NCI-H69 (cell line): Measurements from ENCODE around the gene PARD3.

Experiments used
- DNase-seq: peaks from one replicate; lab custom pipeline; 2025; lab: John Stamatoyannopoulos, UW

Gene PARD3

DNA sequence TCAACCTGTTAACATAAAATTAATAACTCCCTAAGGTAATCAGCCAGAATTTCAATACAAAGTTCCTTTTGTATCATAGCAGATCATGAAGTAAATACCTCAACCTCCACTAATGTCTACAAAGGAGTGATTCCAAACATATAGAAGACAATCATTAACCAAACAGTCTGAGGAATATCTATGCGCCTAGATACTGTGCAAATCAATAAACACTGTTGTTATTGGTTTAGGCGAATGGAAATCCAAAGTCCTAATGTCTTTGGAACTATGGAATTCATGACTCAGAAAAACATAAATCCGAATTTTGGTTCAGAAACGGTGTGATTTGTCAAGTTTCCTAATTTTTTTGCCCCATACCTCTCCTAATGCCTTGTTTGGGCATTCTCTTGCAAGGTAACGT lies 469.7 kb downstream of the PARD3 start:
- no peak for DNase-seq

DNA sequence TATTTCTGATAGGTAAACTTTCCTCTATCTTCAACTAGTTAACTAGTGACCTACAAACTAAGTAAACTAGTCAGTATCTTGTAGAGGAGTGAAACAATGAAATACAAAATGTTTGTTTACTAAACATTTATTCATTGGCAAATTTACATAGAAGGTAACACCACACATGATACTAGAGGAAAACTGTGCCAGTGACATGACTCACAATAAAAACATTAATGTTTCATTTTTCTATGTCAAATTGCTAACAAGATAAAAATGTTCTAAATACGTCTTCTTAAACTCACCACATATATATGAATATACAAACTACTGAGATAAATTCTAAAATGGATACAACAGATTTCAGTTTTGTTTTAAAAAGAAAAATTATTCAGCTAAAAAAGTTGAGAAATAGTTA lies 471.3 kb downstream of the PARD3 start:
- DNase-seq = no peak

DNA sequence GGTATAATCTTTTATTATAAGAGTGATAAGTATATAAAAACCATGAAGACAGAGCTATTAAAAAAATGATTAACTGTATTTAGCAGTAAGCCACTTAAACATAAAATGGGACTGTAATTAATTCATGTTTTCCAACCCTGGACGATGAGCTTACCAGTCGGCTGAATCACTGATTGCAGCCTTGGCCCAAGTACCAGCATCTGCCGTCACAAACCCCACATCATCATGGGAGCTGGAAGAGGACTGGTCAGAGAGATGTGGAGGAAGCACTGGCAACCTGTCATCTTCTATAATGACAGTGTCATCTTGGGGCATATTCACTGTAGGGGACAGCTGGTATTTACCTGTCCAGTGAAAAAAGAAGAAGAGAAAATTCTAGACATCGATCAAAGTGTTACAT lies 473.6 kb downstream of the PARD3 start:
- DNase-seq = peak; percentile 81

DNA sequence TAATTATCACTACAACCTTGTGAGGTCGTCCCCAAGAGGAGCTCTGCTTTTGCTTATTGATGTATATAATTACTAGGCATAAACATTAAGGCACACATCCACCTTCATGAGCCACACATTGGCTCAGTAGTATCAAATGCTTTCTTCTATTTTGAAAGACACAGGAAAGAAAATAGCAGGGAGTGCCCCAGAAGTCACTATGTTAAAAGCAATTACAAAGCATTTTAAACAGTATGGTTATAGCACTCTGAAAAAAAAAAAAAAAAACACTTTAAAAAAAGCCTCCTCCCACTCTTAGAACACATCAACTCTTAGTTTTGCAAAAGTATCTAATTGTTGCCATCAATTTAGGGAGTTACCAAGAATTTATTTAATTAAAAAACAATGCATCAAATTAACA lies 474.2 kb downstream of the PARD3 start:
- DNase-seq = no peak

DNA sequence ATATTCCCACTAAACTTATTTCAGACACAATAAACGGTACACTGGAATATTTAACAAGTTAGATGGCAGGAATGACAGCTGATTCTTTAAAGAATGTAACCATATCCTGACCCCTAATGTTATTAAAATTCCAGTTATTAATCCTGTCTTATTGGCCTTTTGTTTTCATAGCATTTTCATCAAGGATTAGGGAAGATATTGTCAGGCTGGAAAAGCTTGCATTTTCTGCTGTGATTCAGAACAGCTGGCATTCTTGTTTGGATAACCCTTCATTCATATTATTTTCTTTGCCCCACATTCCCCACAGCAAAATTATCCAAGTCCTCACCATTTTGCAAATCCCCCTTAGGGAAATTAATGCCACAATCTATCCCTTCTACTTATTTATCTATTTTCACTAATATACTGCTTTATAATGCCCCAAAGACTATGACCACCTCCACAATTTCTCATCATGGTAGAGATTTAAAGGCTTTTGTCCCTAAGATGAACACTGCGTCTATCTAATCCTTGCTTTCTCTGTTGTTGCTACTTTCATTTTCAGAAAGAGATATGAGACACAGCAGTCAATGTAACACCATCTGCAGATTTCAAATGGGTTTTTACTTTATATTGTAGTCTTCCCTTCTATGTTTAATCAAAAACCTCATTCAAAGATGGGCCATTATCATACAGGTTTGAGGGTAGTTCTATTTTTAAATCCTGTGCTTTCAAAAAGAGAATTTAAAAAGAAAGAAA lies 475.1 kb downstream of the PARD3 start:
- peak; percentile 26 for DNase-seq

DNA sequence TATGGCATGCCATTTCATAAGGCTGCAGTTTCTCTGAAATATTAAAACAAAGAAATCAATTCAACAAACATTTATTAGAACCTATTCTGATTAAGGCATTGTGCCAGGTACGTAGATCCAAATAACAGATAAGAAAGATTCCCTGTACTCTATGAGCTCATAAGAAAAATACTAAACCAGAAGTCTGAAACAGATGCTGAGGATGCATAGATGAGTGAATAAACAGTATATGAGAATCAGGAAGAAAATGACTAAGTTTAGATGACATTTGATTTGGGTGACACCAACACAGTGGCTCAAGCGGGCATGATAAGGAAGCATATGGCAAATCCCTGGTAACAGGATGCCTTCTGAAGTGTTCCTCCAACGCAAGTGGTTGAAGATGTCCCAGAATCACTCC lies 477.2 kb downstream of the PARD3 start:
- DNase-seq = no peak

DNA sequence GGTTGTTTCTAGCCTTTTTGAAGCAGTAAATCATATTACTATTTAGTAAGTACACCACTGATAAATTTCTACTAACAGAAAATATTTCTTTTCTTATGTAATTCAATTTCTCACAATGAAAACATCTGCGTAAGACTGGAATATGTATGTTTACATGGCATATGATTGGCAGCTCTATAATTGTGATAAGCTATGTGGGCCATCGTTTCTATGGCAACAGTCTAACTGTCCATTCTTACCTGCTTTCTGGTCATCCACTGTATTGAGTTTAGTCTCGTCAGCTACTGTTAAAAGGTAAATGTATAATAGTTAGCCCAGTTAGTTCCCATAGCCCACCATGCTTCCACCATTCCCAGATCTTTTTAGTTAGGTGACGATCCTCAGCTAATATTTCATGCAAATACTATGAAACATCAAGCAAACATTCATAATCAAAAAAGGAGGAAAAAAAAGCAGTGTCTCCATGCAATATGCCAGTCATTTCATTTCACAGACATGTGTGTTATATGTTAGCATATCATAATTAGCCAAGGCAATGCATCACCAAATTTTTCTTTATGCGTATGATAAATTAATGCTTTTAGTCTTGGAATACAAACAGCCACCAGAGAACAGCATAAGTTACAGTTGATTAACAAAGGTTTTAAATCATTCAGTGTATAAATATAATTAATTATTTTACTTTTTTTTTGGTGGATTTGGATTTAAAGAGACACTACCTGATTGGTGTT lies 479.0 kb downstream of the PARD3 start:
- DNase-seq = peak; percentile 6

DNA sequence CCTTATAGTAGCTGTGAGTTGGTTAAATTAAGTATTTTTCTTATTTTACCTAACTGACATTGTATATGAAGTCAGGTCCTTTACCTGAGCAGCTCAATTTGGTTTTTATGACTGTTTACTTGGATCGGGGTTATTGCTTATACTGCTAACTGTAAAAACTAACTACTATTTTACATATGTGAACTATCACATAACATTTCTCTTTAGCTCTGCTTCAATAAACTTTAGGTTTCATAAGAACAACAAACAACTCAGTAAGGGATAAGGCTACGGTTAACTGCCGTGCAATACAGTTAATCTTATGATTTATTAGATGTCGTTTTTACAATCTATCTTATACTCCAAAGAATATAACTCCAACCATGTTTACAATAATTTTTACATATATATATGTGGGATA lies 480.2 kb downstream of the PARD3 start:
- no peak for DNase-seq

DNA sequence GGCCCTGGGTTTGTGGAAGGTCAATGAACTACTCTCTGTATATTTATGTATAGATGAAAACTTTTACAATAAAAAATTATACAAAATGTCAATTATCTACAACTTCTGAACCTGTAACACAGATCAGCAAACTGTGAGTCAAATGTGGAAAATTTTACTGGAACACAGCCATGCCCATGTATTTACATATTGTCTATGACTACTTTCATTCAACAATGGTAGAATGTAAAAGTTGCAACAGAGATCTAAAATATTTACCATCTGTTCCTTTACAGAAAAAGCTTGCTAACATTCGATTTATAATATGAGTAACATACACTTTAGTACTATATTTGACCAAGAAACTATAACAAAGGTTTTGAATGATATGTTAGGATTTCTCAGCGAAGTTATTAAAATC lies 481.6 kb downstream of the PARD3 start:
- DNase-seq = peak; percentile 5

DNA sequence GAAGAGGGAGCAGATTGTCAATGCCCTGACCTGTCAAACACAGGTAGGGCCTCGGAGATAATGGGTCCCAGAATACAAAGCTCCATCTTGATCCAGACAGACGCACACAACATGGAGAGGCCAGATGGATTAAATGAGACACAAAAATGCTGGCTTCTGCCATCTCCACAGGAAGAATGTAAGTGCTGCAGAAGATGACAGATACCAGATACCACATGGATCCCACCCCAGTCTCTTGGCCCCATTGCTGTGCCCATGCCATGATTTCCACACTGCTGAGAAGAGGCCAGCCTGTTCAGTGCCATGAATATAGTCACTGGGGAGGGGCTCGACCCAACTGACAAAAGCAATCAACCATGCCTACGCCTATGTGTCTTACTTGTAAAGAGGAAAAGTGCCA lies 487.9 kb downstream of the PARD3 start:
- peak; percentile 92 for DNase-seq

DNA sequence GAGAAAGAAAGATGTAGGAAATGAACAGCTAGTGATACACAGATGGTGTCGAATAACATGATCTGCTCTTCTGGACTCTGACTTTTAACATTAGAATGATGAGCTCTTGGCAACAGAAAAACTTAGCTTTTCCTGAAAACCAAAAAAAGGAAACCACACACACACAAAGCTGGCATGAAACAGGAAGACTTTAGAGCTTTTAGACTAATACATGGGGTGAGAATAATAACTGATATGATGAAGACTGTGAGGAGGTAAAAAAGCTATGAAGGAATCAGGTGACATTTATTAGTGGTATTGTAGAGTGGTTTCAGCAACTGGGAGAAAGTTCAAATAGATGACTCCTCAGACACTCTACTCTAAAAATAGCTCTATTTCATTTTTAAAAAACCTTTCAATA lies 491.9 kb downstream of the PARD3 start:
- DNase-seq = no peak

DNA sequence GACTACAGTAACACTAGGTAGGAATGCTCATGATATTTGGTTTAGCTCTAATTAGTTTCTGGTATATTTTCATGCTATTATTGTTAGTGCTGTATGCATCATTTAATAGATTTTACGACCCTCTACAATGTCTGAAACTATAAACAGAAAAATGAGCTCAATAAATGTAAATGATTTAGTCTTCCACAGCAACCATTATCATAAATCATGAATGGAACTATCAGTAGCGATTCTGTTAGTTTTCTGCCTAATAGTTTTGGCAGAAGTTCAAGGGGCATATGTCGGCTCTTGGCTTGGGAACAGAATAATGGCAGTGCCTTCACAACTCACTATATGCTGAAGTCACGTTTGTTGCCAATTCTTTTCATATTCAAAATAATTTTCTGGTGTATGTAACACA lies 494.8 kb downstream of the PARD3 start:
- DNase-seq = peak; percentile 90

DNA sequence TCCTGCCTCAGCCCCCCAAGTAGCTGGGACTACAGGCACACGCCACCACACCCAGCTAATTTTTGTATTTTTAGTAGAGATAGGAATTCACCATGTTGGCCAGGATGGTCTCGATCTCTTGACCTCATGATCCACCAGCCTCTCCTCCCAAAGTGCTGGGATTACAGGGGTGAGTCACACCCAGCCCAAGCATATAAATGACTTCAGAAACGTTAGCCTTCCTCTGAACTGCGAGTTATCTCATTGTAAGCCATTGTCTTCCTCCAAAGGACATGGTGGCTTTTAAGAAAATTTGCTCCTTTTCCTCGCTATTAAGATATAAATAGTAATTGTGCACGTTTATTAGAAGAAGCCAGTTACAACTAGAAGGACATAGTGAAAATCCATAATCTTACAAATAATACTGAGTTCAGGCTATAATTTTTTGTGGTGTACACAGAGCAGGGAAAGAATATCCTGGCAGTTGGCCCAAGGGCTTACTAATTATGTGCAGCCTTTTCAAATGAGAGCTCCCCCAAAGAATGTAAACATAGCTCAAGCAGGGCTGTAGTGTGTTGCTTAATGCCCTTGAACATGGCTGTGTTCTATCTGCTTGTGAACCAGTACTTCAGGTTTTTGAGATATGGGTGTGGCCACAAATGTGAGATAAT lies 495.8 kb downstream of the PARD3 start:
- DNase-seq = peak; percentile 95

DNA sequence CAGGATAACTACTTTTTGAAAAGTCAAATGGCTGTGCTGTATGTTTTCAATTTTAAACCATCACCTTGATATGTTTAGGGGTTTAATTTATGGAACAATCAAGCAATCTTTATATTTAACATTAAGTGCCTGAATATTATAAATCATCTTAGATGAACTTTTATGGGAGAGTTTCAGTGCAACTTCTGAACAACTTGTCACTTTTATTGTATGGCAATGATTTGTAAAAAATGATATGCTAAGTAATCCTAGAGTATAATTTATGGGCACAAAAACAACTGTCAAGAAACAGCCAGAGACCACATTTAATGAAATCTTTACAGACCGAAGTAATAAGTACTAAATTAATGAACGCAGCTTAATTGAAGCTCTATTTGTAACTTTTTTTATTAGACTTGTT lies 498.9 kb downstream of the PARD3 start:
- no peak for DNase-seq

DNA sequence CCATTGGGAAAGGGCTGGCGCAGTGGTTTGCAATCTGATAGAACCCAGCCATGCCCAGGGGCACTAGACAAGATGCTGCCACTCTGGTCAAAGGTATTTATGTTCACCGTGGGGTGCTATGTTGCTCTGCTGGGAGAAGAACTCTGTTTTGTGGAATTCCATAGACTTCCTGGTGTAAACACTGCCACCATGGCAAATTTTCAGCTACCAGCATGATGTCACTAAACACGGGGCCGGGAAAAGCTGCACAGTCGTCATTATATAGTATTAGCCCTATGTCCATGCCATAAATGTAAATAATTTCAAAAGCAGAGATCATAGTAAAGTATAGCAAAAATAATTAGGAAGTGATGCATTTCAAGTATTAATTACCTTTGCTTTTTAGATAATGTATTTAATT lies 500.6 kb downstream of the PARD3 start:
- peak; percentile 84 for DNase-seq

DNA sequence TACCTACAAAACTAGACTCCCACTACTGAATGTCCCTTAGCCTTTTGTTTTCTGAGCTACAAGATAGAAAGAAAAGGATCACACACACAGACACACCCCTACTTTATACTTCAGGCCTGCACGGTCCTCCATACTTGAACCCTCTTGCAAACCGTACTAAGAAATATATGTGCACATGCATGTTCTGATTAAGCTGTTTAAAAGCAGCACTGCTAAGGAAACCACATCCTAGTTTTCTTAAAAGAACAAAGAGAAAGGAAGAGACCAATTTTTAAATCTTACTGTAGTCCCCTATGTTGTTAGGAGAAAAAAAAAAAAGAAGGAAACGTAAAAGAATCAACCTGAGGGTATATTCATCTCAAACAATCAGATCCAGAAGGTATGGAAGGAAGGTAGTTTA lies 501.2 kb downstream of the PARD3 start:
- DNase-seq = no peak

DNA sequence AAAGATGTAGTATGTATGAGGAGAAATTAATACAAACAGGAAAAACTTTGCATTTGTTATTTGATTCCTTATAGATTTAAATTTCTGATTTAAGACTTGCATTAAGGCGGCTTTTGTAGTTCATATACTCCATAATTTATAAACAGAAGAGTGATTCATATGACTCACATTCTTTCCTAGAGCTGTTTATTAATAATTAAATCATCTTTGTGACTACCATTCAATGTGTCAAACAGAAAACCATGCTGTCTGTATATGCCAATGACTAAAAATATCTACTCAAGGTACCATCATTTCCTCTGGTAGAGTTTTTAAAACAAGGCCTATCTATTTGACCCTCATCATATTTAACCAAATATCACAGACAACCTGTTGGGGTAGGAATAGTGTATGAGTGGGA lies 501.7 kb downstream of the PARD3 start:
- DNase-seq = no peak

DNA sequence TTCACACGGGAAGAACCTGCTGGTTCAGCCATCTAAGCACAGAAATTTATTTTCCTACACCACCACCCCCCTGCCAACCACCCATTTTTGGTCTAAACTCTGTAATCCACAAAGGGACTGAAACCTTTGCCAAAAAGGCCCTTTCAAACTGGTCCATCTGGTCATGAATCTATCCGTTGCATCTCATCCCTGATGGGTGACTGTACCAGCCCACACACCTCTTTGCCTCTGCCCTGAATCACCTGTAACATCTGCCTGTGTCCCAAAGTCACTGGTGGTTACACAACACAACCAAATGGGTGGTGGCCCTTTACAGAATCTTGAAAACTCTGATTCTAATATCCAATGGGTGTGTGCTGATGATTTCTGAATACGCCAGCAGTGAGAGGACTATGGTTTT lies 503.4 kb downstream of the PARD3 start:
- no peak for DNase-seq

DNA sequence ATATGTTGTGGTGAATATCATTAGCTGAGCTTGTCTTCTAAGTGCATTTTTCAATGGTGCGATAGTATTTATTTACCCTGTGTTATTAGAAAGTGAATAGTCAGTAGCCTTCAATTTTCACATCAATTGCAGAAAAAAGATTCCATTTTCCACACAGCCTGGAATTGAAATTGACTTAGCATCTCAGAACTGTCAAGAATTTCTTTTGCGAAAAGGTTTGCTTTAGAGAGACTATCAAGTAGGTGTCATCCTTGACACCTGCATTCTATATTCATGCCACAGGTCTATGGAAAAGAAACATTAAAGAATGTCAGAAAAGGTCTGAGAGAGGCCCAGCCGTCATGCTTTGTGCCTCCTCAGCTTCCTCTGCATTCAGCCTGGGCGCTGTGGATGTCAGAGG lies 504.9 kb downstream of the PARD3 start:
- no peak for DNase-seq

DNA sequence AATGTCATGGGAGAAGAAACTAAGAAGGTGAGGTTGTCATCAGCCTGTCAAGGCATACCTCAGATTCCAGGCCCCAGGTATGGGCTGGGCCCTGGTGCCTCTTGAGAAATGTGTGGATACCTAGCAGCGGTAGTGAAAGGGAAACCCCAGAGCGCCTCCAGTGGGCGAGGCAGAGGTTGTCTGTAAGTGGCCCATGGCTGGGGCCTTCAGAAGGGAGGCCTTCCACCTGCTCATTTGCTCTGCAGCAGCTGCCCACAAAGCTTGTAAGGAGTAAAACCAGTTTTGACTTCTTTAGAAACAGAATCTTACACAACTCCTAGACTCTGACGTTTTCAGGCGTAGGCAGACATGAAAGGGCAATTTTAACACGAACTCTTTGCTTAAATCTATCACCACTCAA lies 509.9 kb downstream of the PARD3 start:
- DNase-seq = peak; percentile 39

DNA sequence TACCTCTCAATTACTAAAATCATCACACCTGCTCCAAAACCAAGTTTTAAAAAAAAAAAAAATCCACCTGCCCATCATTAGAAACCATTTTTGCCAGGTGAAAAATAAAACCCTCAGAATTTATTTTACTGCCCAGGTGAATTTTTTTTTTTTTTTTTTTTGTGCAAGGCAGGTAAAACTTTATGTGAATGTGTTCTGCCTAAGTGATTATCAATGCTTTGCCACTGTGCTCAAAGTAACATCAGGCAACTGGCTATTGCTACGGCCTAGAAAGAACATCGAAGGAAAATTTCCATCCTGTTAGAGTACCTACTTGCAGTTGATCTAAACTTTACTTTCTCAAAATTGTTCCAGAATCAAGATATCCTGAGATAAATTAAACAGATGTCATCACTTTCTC lies 512.1 kb downstream of the PARD3 start:
- DNase-seq = no peak

DNA sequence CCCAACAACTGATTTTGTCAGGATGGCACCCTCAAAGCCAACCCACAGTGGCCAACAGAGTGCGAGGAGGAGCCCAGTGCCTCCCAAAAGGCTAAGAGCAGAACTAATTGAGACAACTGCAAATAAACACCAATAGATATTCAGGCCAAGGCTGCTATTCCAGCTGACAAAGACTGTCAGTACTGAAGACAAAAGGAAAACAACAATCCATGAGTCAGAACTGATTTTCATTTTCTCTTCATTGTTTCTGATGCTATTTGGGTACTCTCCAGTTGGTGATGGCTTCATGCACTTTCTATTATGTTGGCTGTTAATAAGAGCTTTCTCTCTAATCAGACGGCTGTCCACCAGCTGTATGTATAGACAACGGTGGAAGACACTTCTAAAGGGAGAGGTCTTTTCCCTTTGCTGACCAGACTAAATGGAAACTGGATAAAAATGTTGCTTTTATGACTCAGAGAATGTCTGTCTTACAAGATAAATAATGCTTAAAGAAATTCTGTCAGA lies 515.9 kb downstream of the PARD3 start:
- DNase-seq = peak; percentile 30

DNA sequence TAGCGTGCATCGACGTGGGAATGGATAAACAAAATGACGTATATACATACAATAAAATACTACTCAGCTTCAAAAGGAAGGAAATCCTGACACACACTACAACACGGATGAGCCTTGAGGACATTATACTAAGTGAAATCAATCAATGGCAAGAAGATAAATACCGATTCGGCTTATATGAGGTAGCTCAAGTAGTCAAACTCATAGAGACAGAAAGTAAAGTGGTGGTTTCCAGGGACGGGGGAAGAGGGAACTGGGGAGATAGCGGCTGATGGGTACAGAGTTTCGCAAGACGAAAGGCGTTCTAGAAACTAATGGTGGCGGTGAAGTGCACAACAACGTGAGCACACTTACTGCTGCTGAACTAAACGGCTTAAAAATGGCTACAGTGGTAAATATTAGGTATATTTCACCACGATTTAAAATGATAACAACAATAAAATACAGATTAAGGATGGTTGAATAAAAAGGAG lies 516.7 kb downstream of the PARD3 start:
- DNase-seq = no peak
